ENCODE measurements around the gene PLA2G15.

PLA2G15 gene

GRCh38 chr16:68244903-68245853 lies at the start of gene PLA2G15:
PLA2G15 (plus strand) TSS chr16:68245373; CDS start chr16:68245427, 54 bp downstream.
- peak; percentile 91 to 94 for DNase-seq (ENCODE audit: low read depth in 2 of 2)

GRCh38 chr16:68197250-68197649 lies 47.9 kb upstream of the PLA2G15 start:
- no peak for DNase-seq (ENCODE audit: low read depth in 2 of 2)

GRCh38 chr16:68200088-68200783 lies 44.9 kb upstream of the PLA2G15 start:
- DNase-seq (ENCODE audit: low read depth in 2 of 2) = no peak

GRCh38 chr16:68202091-68202519 lies 43.1 kb upstream of the PLA2G15 start:
- DNase-seq (ENCODE audit: low read depth in 2 of 2) = no peak

GRCh38 chr16:68206245-68206644 lies 38.9 kb upstream of the PLA2G15 start:
- no peak for DNase-seq (ENCODE audit: low read depth in 2 of 2)

GRCh38 chr16:68214726-68215125 lies 30.4 kb upstream of the PLA2G15 start:
- DNase-seq (ENCODE audit: low read depth in 2 of 2) = no peak

- no peak for DNase-seq (ENCODE audit: low read depth in 2 of 2)
These were observed 29.9 kb upstream of the PLA2G15 start for GRCh38 chr16:68215302-68215701.

- no peak for DNase-seq (ENCODE audit: low read depth in 2 of 2)
These were observed 28.9 kb upstream of the PLA2G15 start for GRCh38 chr16:68216240-68216639.

- DNase-seq (ENCODE audit: low read depth in 2 of 2) = no peak
These were observed 27.7 kb upstream of the PLA2G15 start for GRCh38 chr16:68217506-68217905.

- DNase-seq (ENCODE audit: low read depth in 2 of 2) = no peak
These were observed 25.3 kb upstream of the PLA2G15 start for GRCh38 chr16:68219725-68220351.

- DNase-seq (ENCODE audit: low read depth in 2 of 2) = no peak
These were observed 22.1 kb upstream of the PLA2G15 start for GRCh38 chr16:68223072-68223471.

GRCh38 chr16:68226116-68226515 lies 19.1 kb upstream of the PLA2G15 start:
- no peak for DNase-seq (ENCODE audit: low read depth in 2 of 2)

GRCh38 chr16:68227183-68227793 lies 17.9 kb upstream of the PLA2G15 start:
- DNase-seq (ENCODE audit: low read depth in 2 of 2) = no peak

- no peak for DNase-seq (ENCODE audit: low read depth in 2 of 2)
These were observed 17.2 kb upstream of the PLA2G15 start for GRCh38 chr16:68227850-68228553.

GRCh38 chr16:68228652-68229051 lies 16.5 kb upstream of the PLA2G15 start:
- DNase-seq (ENCODE audit: low read depth in 2 of 2) = no peak

GRCh38 chr16:68229431-68230175 lies 15.6 kb upstream of the PLA2G15 start:
- no peak for DNase-seq (ENCODE audit: low read depth in 2 of 2)

- no peak for DNase-seq (ENCODE audit: low read depth in 2 of 2)
These were observed 15.0 kb upstream of the PLA2G15 start for GRCh38 chr16:68230176-68230571.

GRCh38 chr16:68230956-68231355 lies 14.2 kb upstream of the PLA2G15 start:
- no peak for DNase-seq (ENCODE audit: low read depth in 2 of 2)

- no peak for DNase-seq (ENCODE audit: low read depth in 2 of 2)
These were observed 13.6 kb upstream of the PLA2G15 start for GRCh38 chr16:68231384-68232136.

- no peak for DNase-seq (ENCODE audit: low read depth in 2 of 2)
These were observed 12.8 kb upstream of the PLA2G15 start for GRCh38 chr16:68232335-68232734.
